K562 (cell line): ENCODE measurements around the gene OPCML. TPM values are rescaled to one million over a fixed set of nuclear protein-coding genes. Genes with fewer than 3 reads are reported as not detected.

Experiments used
- ATAC-seq: fragments of 200-7000 bp; cut with Tn5 transposase; 3 replicates; pipeline ENCODE4 v1.9.1; 2020; ENCODE audit warnings: moderate library complexity
- BruUV-seq: library from RNA; stranded (reverse); fragments of 400-500 nt; replicated peaks from 2 replicates; lab custom pipeline; 2021; lab: Mats Ljungman, UMichigan
- CTCF ChIA-PET: fragments of 300-600 bp; formaldehyde crosslinking; extraction: SDS; loops from one replicate; lab custom pipeline; 2021; ENCODE audit warnings: low intra/inter-chr PET ratio; lab: Yijun Ruan, JAX
- POLR2A ChIA-PET: fragments of 300-600, 350-650 bp; sonication (Branson Sonifier 250); formaldehyde crosslinking; extraction: SDS; loops from one replicate; lab custom pipeline; 2021; ENCODE audit warnings: antibody characterized with exemption, inconsistent platforms; lab: Yijun Ruan, JAX
- DNase-seq, 4 experiments: peaks; one replicate each; pipeline versions ENCODE4 v3.0.0 to v3.0.0-alpha.2; 2011 to 2018; ENCODE audit warnings: low spot score in 3 of 4, mixed read lengths in 3 of 4; ENCODE audit errors: extremely low read depth in 1 of 4
- FAIRE-seq: peaks from 2 replicates; lab custom pipeline; 2011; peaks lifted over from hg19 to GRCh38; lab: Jason Lieb, UNC
- H2AFZ ChIP-seq: 2 replicates; pipeline ENCODE4 v1.6.0; 2011; ENCODE audit warnings: low read depth, low read length, control low read depth, inconsistent platforms
- H3K27ac ChIP-seq: fragments of 200-600 bp; 3 replicates; pipeline ENCODE4 v1.8.0; 2011; ENCODE audit warnings: low read depth, mild to moderate bottlenecking, control low read depth, inconsistent platforms, low read length, moderate library complexity, mixed read lengths; ENCODE audit errors: extremely low read depth
- H3K27me3 ChIP-seq, 2 experiments: fragments of 300-600 bp in 1 of 2; 2 replicates in 1 of 2; 3 replicates in 1 of 2; pipeline versions ENCODE4 v1.6.0 to v1.8.0; 2011; ENCODE audit warnings: inconsistent platforms in 2 of 2, low read length in 2 of 2, mild to moderate bottlenecking in 1 of 2, mixed read lengths in 1 of 2, moderate library complexity in 1 of 2; ENCODE audit not compliant: control insufficient read depth in 2 of 2, insufficient read depth in 2 of 2
- H3K36me3 ChIP-seq: fragments of 300-600 bp; 3 replicates; pipeline ENCODE4 v1.8.0; 2011; ENCODE audit warnings: mild to moderate bottlenecking, low read length, inconsistent platforms; ENCODE audit not compliant: control insufficient read depth, insufficient read depth
- H3K4me1 ChIP-seq, 2 experiments: fragments of 200-600 bp in 1 of 2; replicated peaks in 1 of 2; 2 replicates in 1 of 2; 3 replicates in 1 of 2; pipeline versions ENCODE4 v1.5.1 to v1.8.0; 2011; ENCODE audit warnings: inconsistent platforms in 2 of 2, low read length in 2 of 2, mild to moderate bottlenecking in 1 of 2, mixed read lengths in 1 of 2, moderate library complexity in 1 of 2; ENCODE audit not compliant: control insufficient read depth in 2 of 2, insufficient read depth in 2 of 2
- H3K4me2 ChIP-seq: 2 replicates; pipeline ENCODE4 v1.6.1; 2011; ENCODE audit warnings: low read length, control low read depth, inconsistent platforms, mixed read lengths; ENCODE audit not compliant: insufficient read depth
- H3K4me3 ChIP-seq: fragments of 200-600 bp; sonication (generic), shearing (Covaris generic); 2 replicates; pipeline ENCODE4 v1.5.1; 2016; ENCODE audit warnings: control low read depth, inconsistent platforms
- H3K79me2 ChIP-seq: fragments of 200-600 bp; 3 replicates; pipeline ENCODE4 v1.8.0; 2011; ENCODE audit warnings: low read length, inconsistent platforms; ENCODE audit not compliant: control insufficient read depth, insufficient read depth
- H3K9ac ChIP-seq, 2 experiments: 2 replicates each; pipeline versions ENCODE4 v1.6.0 to v1.6.1; 2011; ENCODE audit warnings: low read depth in 2 of 2, low read length in 2 of 2, control low read depth in 1 of 2, inconsistent platforms in 1 of 2, mild to moderate bottlenecking in 1 of 2, mixed read lengths in 1 of 2; ENCODE audit not compliant: insufficient read depth in 1 of 2
- H3K9me1 ChIP-seq: one replicate; pipeline ENCODE4 v1.6.0; 2011; ENCODE audit warnings: inconsistent platforms, mild to moderate bottlenecking, low read length, moderate library complexity; ENCODE audit not compliant: control insufficient read depth, insufficient read depth
- H3K9me3 ChIP-seq: replicated peaks from 2 replicates; pipeline ENCODE4 v1.5.1; 2011; ENCODE audit warnings: low read depth, low read length, inconsistent platforms; ENCODE audit not compliant: control insufficient read depth, insufficient read depth
- H4K20me1 ChIP-seq: replicated peaks from 2 replicates; pipeline ENCODE4 v1.6.1; 2011; ENCODE audit warnings: low read length, inconsistent platforms, mixed read lengths; ENCODE audit not compliant: control insufficient read depth, insufficient read depth
- ARID2 ChIP-seq: fragments of 450-650 bp; IDR thresholded peaks from 2 replicates; pipeline ENCODE4 v1.6.1; 2017; ENCODE audit warnings: antibody characterized with exemption, mild to moderate bottlenecking
- BRD9 ChIP-seq: fragments of 450-650 bp; IDR thresholded peaks from 2 replicates; pipeline ENCODE4 v1.6.1; 2018; ENCODE audit warnings: low read depth; ENCODE audit not compliant: partially characterized antibody
- CBX1 ChIP-seq: sonication (generic); IDR thresholded peaks from 2 replicates; pipeline ENCODE4 v1.6.1; 2016; ENCODE audit warnings: antibody characterized with exemption, low read depth, mild to moderate bottlenecking
- CCNT2 ChIP-seq: IDR thresholded peaks from 2 replicates; pipeline ENCODE4 v1.6.1; 2011; ENCODE audit warnings: borderline replicate concordance, low read depth, mild to moderate bottlenecking, moderate library complexity, mixed read lengths, low read length; ENCODE audit not compliant: insufficient read length; ENCODE audit errors: extremely low read depth
- NRF1 ChIP-seq, 2 experiments: fragments of 450-650 bp; IDR thresholded peaks in 1 of 2; conservative IDR thresholded peaks in 1 of 2; 2 replicates each; pipeline ENCODE4 v1.6.1; 2014; ENCODE audit warnings: mild to moderate bottlenecking in 2 of 2
- POLR2A ChIP-seq: fragments of 450-650 bp; conservative IDR thresholded peaks from 2 replicates; pipeline ENCODE4 v1.6.1; 2016
- SIN3B ChIP-seq: fragments of 450-650 bp; IDR thresholded peaks from 2 replicates; pipeline ENCODE4 v1.6.1; 2017; ENCODE audit warnings: low read depth, mild to moderate bottlenecking, moderate library complexity
- ZNF408 ChIP-seq: fragments of 250-450 bp; sonication (Bioruptor Pico); IDR thresholded peaks from 2 replicates; pipeline ENCODE4 v1.4.0; 2020; ENCODE audit warnings: low read depth, mild to moderate bottlenecking, moderate library complexity
- ZNF764 ChIP-seq: fragments of 250-450 bp; sonication (Bioruptor Pico); IDR thresholded peaks from 2 replicates; pipeline ENCODE4 v1.4.0; 2020; ENCODE audit warnings: low read depth, mild to moderate bottlenecking, moderate library complexity
- WGBS: fragments of 100-300 bp; shearing (Covaris generic); methylation state at CpG from one replicate; pipeline ENCODE4 v1.1.6; 2016; ENCODE audit warnings: low coverage, mixed read lengths; ENCODE audit not compliant: insufficient coverage; ENCODE audit errors: missing lambda C conversion rate; 5-methylcytosine and 5-hydroxymethylcytosine counted together
- in situ Hi-C: fragments of 300-500 bp; cut with MboI; formaldehyde crosslinking; loops from 4 replicates; pipeline ENCODE4 v1.15.0; 2018; ENCODE audit warnings: inconsistent platforms, mixed read lengths
- intact Hi-C: fragments of 100-400 bp; cut with micrococcal nuclease; formaldehyde crosslinking; loops from 2 replicates; pipeline ENCODE4 v1.14.2; 2022
- polyA plus RNA-seq, 8 experiments: library from polyadenylated mRNA; depleted of rRNA in 4 of 8; stranded (reverse) in 5 of 8; unstranded in 3 of 8; fragments of >200 nt; fragmentation: Nextera tagmentation in 2 of 8; fragmentation: Illumina TruSeq in 1 of 8; extraction: Ambion mirVana in 2 of 8; extraction: Trizol in 1 of 8; gene quantifications; 2 replicates each; pipeline versions ENCODE4 v1.2.1 to v1.2.3, GENCODE V29; 2011 to 2014; ENCODE audit warnings: inconsistent platforms in 1 of 8, missing spikeins in 1 of 8
- total RNA-seq, 7 experiments: library from RNA; depleted of rRNA in 6 of 7; stranded (reverse); fragments of >200 nt in 6 of 7; fragmentation: Illumina TruSeq in 2 of 7; extraction: Trizol in 2 of 7; gene quantifications; 2 replicates each; pipeline versions ENCODE4 v1.2.1 to v1.2.3, GENCODE V29; 2011 to 2021; ENCODE audit warnings: low replicate concordance in 1 of 7
- TF ChIP-seq, protein P1 (sequence below): sonication (generic); formaldehyde crosslinking; IDR thresholded peaks from 2 replicates; pipeline ENCODE4 v1.8.0; 2022; ENCODE audit warnings: mild to moderate bottlenecking, missing genetic modification reagents
- TF ChIP-seq, protein P2 (sequence below): fragments of 250-450 bp; sonication (Bioruptor Pico); IDR thresholded peaks from 2 replicates; pipeline ENCODE4 v1.8.0; 2021; ENCODE audit warnings: moderate library complexity, mild to moderate bottlenecking, inconsistent platforms
- TF ChIP-seq, protein P3 (sequence below): fragments of 250-450 bp; sonication (Bioruptor Pico); IDR thresholded peaks from 2 replicates; pipeline ENCODE4 v1.8.0; 2021; ENCODE audit warnings: moderate library complexity, mild to moderate bottlenecking, inconsistent platforms
- TF ChIP-seq, protein P4 (sequence below): sonication (generic); formaldehyde crosslinking; IDR thresholded peaks from 2 replicates; pipeline ENCODE4 v1.8.1; 2023; ENCODE audit warnings: mild to moderate bottlenecking, missing genetic modification reagents

The OPCML gene
- total and polyA plus RNA-seq, 9 of the 15 experiments (the other 6 are each of a cell fraction or from before 2014, with no cell fraction given): not detected

DNA sequence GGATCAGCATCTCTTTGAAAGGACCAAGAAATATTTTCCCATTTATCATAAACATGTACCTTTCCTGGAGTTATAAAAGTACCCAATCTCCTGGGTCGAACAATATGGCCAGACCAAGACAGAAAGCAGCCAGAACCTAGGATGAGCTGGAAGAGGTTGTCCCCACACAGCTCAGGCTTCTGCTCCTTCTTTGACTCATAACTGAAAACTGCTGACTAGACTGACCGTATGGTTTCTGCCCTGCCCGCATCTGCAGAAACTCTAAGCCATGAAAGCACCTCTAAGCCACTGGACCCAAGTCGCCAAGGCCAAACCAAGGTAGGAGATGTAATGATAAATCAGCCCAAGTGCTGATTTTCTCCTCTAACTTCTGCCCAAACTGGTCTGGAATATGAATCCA lies 129.8 kb downstream of the OPCML start (continued):
- TF ChIP-seq SIN3B: no peak
- TF ChIP-seq NRF1 (conservative IDR thresholded peaks at IDR 0.05 in 1 of 2, IDR thresholded peaks at IDR 0.05 in 1 of 2): no peak

DNA sequence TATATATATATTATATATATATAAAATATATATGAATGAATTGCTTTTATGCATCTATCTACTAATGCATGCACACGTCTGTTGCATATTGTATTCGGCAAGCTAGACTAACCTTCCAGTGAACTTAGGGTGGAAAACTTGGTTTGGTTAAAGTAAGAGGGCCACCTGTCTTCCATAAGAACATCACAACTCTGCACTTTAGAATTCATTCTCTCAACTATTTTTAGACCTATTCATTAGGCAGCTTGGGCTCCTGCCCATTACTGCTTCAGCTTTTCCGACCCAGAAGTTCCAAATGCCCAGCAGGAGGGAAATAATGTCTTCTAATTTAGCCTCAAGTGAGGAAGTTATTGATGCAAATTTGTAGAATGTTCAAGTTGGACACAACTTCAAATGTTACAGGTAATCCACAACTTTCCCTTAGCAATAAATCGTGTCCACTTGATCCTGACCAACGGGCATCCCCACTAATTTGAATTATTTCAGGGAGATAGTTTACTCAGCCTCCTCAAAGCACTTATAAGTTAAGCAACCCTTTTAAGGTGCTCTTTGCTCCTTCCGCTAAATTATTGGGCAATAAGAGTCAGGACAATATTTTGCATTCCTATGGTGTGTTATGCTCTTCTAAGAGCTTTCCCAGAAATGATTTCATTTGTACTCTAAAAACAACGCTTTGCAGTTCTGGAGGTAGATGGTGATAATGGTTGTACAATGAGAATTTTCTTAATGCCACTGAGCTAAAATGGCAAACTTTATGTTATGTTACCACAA lies 132.3 kb downstream of the OPCML start:
- CTCF ChIA-PET: no interaction called here
- ATAC-seq: no peak
- TF ChIP-seq ZNF408 (no peak), CCNT2 (no peak), ARID2 (no peak), POLR2A (no peak), CBX1 (no peak), BRD9 (no peak), ZNF764 (CRISPR knock-in tag) (no peak)
- TF ChIP-seq, protein P1, sequence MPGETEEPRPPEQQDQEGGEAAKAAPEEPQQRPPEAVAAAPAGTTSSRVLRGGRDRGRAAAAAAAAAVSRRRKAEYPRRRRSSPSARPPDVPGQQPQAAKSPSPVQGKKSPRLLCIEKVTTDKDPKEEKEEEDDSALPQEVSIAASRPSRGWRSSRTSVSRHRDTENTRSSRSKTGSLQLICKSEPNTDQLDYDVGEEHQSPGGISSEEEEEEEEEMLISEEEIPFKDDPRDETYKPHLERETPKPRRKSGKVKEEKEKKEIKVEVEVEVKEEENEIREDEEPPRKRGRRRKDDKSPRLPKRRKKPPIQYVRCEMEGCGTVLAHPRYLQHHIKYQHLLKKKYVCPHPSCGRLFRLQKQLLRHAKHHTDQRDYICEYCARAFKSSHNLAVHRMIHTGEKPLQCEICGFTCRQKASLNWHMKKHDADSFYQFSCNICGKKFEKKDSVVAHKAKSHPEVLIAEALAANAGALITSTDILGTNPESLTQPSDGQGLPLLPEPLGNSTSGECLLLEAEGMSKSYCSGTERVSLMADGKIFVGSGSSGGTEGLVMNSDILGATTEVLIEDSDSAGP (CRISPR knock-in tag): no peak
- TF ChIP-seq, protein P2, sequence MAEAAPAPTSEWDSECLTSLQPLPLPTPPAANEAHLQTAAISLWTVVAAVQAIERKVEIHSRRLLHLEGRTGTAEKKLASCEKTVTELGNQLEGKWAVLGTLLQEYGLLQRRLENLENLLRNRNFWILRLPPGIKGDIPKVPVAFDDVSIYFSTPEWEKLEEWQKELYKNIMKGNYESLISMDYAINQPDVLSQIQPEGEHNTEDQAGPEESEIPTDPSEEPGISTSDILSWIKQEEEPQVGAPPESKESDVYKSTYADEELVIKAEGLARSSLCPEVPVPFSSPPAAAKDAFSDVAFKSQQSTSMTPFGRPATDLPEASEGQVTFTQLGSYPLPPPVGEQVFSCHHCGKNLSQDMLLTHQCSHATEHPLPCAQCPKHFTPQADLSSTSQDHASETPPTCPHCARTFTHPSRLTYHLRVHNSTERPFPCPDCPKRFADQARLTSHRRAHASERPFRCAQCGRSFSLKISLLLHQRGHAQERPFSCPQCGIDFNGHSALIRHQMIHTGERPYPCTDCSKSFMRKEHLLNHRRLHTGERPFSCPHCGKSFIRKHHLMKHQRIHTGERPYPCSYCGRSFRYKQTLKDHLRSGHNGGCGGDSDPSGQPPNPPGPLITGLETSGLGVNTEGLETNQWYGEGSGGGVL: no peak
- TF ChIP-seq, protein P3, sequence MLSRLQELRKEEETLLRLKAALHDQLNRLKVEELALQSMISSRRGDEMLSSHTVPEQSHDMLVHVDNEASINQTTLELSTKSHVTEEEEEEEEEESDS (CRISPR knock-in tag): no peak
- TF ChIP-seq, protein P4, sequence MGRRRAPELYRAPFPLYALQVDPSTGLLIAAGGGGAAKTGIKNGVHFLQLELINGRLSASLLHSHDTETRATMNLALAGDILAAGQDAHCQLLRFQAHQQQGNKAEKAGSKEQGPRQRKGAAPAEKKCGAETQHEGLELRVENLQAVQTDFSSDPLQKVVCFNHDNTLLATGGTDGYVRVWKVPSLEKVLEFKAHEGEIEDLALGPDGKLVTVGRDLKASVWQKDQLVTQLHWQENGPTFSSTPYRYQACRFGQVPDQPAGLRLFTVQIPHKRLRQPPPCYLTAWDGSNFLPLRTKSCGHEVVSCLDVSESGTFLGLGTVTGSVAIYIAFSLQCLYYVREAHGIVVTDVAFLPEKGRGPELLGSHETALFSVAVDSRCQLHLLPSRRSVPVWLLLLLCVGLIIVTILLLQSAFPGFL (CRISPR knock-in tag): no peak

More for the DNA sequence above, 132.3 kb downstream of the OPCML start:
- Histone ChIP-seq H3K27ac (no peak overlapping the region), H3K4me3 (no peak overlapping the region), H4K20me1 (no peaks in the 10 kb centered on the region), H3K4me1 (no peaks in the 10 kb centered on the region), H3K9me1 (no peaks in the 10 kb centered on the region), H2AFZ (no peak overlapping the region), H3K27me3 (no peaks in the 10 kb centered on the region), H3K36me3 (no peaks in the 10 kb centered on the region), H3K4me2 (no peak overlapping the region), H3K9ac (no peak overlapping the region), H3K79me2 (no peaks in the 10 kb centered on the region), H3K9me3 (no peaks in the 10 kb centered on the region)
- FAIRE-seq (no peak), DNase-seq (no peak)
- intact Hi-C loops (no loop called here), in situ Hi-C loops (no loop called here)
- WGBS: 1% methylated on average over 7 of the region's 7 CpGs
- POLR2A ChIA-PET: no interaction called here
- no TSS peak for BruUV-seq
